NK-92 (cell line): ENCODE results near the gene RALB.
"Not testable (repeated sequence)": the region's sequence is repeated elsewhere in the genome, so short reads cannot be mapped to it uniquely, and the experiment has no call there.

ENCODE experiments used
- DNase-seq: peaks from one replicate; lab custom pipeline; 2025; ENCODE audit not compliant: unreplicated experiment; lab: John Stamatoyannopoulos, UW

RALB gene

DNA sequence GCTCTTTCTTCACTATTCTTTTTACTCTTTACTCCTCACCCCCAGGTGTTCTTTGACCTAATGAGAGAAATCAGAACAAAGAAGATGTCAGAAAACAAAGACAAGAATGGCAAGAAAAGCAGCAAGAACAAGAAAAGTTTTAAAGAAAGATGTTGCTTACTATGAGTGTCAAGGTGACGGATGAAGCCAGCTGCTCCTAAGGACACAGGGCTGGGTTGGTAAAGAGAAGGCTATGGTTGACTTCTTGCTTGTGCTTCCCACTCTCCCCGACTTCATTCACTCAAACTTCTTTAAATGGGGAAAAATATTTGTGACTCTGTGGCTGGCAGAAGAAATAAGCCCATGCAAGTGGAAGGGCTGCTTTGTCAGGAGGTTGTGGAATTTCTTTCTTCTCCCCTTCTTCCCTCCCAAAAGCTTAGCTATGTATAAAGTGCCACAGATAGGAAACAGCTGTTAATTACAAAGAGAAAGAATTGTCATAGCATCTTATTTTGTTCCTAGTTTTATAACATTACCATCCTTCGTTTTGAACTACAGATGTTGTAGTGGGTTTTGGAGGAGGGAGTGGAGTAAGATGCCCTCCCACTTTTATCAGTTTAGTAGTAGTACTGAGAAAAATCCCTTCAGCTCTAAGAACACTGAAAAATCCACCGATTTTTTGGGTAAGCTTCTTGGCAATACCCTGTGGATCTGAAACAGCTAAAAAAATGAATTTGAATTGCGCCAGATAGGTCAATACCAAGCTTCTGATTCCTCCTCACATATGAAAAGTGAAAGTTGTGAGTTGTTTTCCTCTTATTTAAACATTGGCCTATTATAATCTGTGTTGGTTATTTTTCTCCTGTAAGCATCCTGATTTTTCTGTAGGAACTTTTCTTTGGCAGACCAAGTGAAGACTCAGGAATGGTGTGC, 40.7 kb downstream of the RALB start:
- no peak for DNase-seq

DNA sequence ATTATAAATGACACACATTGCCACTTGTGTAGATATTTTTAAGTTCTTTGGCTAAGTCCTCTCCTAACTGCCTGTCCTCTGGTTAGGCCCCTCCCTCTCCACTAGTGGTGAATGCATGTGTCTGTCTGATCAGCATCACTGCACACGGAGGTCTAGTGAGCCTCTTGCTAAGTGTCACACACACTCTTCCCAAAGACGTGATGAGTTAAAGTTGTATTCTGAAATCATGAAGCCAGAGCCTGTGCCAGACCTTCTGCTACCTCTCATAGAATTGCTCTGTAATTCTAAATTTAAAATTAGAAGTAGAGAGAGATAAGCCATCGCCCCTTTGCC, 41.3 kb downstream of the RALB start:
- DNase-seq, result no peak

DNA sequence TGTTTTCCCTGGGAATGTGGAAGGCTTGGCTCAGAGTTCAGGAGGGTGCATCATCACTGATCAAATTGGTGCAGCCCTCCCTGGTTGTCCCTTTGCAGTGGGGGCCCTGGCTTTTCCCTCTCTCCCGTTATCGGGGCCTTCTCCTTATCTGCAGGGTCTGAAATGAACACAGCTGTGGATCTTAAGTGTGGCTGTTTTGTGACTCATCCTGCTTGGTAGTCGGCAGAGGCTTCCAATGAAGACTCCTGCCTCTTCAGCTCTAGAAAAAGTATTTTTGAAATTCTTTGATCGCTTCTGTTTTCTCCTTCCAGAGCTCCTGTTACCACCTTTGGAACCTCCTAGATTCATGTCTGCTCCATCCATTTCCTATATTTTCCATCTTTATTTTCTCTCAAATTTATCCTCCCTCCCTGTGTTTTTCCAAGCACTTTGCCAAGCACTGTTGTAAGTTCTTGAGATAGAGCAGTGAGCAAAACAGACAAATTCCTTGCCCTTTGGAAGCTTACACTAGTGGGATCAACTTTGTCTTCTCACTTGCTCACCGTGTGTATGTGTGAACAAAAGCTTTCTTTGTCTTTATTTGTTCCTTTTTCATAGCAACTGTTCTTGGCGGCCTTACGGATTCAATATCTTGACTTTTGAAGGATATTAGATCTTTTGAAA, 45.7 kb downstream of the RALB start:
- no peak for DNase-seq

DNA sequence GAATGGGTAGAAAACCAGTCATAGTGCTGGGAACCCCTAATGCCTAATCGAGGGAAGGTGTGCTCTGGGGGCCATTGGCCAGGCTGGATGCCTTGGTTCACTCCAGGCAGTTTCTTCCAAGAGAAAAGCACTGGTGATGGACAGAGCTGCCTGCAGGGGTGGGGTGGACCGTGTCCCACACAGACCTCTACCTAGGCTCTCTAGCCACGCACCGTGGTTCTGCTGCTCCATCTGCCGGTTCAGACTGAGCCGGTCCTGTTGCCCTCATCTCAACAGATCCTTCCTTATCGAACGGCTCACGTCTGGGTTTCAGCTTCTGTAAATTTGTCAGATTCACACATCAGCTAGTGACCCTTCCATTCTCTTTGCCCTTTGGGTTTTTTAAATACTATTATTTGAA, 46.4 kb downstream of the RALB start:
- no peak for DNase-seq

DNA sequence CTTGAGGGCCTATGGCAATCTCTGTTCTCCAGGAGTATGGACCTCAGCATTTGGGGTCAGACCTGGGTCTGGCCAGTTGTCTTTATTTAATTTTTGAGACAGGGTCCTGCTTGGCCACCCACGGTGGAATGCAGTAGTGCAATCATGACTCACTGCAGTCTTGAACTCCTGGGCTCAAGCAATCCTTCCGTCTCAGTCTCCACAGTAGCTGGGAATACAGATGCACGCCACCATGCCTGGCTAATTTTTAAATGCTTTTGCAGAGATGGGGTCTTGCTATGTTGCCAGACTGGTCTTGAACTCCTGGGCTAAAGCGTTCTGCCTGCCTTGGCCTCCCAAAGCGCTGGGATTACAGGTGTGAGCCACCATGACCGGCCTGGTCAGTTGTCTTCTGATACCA, 46.9 kb downstream of the RALB start:
- DNase-seq, result no peak

DNA sequence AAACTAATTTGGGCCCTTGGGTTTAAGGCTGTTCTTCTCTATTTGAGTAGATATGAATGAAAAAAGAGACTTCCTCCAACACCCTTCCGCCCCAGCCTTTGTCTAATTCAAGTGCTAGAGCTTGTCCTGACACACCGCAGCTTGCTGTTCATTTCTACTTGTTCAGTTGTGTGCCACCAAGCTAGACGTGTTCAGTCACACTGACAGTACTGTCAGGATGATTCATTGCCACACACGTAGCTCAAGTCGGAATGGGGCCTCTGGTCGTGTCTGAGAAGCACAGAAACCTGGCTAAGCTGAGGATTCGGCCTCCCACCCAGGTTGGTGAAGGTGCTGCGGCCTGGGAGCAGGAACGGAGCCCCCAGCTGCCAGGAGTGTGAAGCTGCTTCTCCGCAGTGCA, 47.7 kb downstream of the RALB start:
- DNase-seq, result no peak

DNA sequence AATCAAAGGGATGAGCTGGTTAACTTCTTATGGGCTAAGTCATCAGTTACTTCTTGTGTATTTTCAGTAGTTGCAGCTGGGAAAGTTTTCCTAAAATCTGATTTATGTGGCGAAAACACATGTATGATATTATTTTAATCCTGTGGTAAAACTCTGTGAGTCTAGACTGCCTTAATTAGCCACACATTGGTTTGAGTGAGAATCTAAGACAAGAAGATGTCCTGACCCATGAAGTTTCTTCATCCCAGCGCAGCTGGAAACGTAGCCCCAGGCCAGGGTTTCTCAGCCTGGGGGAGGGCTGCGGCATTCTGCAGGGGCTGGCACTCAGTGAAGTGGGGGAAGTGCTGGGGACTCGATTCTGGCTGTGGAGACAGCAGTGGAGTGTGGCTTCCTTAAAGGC, 48.6 kb downstream of the RALB start:
- no peak for DNase-seq

DNA sequence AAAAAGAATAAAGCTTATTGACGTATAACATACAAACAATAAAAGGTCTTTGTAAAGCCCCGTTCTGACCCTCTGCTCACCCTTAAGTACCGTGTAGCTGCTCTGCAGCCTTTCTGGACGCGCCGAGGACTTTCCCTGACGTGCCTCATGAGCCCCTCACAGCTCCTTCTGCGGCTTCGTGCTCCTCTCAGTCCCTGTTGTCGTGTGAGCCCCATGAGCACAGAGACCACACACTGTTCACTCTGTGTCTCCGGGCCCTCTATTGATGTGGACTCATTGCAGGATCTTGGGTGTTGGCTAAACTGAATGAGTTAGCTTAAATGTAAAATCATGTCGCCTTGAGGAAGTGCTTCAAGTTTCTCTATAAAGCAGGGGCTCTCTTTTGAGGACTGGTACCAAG, 49.6 kb downstream of the RALB start:
- no peak for DNase-seq

DNA sequence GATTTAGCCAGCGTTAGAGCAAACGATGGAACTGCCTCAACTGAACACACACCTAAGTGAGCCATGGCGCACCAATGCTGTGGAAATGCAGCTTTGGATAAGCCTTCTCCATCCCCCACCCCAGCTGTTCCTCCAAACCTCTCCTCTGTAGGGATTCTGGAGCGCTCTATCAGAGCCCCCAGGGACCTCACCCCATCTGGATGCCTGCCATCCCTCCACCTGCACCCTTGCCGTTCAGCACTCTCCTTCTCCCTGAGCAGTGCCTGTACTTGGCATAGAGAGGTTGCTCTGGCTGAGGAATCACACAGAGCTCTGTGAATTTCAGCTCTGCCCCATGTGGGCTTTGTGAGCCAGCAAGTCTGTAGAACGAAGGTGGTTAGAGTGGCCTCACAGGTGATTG, 50.5 kb downstream of the RALB start:
- no peak for DNase-seq

DNA sequence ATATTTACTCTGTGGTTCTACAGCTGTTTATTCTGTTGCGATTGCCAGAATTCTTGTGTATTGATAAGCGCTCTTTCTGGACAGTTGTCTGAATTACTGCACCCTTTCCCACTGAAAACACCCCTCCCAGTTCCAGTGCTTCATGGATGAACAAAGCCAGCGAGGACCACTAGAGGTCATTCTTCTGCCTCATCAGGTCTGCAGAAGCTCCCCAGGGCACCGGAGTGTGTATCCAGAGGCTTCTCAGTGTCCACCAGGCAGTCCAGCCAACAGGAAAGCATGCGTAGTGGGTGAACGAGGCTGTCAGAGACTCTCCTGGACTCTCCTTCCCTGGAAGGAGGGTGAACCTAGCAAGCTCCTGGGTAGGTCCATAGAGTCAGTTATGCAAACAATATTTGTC, 52.6 kb downstream of the RALB start:
- no peak for DNase-seq

DNA sequence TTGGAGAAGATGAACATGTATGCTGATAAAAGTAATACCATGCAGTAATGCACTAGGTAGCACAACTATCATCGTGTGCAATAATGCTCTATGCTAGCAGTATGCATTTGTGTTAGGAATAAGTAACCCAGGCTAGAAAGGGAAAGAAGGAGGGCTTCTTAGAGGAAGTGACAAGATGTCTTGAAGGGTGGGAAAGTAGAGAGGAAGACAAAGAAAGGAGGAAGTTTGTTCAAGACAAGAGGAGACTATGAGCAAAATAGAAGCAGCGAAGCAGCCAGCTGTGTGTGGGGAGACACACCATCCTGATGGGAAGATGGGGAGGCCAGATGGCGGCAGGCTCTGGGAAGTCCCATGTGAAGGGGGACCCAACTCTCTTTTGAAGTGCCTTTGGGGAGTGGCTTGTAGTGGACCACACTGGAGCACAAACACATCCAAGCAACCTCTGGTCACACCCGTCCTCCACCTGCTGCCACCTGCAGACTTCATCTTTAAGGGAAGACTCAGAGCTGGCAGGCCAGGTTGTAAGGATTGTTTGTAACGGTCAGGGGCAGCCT, 53.4 kb downstream of the RALB start:
- DNase-seq, result no peak

DNA sequence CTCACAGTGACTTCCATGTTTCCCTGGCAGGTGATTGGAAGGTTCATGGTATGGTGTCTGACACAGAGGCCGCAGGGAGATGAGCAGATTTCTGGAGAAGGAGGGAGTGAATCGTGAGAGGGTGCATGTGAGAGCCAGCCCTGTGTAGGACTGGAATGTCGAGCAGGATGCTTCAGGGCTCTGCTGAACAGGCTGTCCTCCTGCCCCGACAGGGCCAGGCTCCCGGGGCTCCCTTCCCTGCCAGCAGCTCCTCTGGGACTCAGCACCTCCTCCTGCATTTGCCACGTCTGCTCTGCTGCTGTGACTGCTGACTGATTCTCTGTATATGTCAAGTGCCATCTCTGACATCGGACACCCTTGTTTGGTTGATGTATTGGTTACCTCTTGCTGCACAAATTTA, 54.8 kb downstream of the RALB start:
- DNase-seq, result no peak

DNA sequence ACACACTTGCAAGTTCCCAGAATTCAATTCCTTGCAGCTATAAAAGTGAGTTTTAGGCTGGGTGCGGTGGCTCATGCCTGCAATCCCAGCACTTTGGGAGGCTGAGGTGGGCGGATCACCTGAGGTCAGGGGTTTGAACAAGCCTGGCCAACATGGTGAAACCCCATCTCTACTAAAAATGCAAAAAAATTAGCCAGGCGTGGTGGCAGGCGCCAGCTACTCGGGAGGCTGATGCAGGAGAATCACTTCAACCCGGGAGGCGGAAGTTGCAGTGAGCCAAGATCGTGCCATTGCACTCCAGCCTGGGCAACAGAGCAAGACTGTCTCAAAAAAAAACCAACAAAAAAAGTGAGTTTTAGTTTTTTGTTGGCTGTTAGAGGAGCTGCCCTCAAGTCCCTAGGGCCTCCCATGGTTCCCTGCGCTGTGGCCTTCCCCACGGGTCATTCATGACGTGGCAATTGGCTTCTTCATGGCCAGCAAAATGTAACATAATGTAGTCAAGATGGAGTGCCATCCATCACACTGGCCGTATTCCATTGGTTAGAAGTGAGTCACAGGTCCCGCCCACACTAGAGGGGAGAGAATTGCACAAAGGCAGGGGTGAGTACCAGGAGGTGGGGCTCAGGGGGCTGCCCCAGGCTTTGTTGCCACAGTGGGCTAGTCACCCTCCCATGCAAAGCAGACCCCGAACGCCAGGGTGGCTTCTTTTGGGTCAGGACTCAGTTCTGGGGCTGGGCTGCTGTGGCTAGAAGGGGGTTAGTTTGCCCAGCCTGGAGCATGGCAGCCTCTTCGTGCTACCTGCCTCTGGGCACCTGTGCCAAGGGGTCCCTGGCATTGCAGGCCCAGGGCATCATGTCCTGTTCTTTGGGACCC, 55.6 kb downstream of the RALB start:
- DNase-seq, result no peak

DNA sequence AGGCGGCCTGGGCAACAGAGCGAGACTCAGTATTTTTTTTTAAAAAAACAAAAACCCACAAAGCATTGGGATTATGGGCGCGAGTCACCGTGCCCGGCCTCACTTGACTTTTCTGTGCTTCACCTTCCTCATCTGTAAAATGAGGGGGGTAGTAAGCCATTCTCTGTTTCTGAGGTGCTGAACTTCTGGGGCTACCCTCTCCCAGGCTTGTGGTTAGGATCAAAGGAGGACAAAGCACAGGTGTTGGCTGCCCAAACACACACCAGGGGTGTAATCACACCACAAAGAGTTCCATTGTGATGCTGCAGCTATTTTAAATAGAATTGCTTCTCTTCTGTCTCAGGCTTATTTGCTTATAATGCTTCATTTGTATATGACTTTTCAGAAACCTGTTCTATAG, 57.5 kb downstream of the RALB start:
- no peak for DNase-seq

DNA sequence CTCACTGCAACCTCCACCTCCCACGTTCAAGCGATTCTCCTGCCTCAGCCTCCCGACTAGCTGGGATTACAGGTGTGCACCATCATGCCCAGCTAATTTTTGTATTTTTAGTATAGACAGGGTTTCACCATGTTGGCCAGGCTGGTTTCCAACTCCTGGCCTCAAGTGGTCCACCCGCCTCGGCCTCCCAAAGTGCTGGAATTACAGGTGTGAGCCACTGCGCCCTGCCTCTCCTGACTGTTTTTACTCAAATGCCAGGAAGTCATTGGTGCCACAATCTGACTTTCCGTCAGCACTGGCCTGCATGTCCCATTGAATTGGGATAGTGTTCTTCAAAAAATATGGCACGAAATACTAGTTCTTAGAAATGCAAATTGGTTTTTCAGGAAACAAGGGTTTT, 58.2 kb downstream of the RALB start:
- not testable (repeated sequence) for DNase-seq

DNA sequence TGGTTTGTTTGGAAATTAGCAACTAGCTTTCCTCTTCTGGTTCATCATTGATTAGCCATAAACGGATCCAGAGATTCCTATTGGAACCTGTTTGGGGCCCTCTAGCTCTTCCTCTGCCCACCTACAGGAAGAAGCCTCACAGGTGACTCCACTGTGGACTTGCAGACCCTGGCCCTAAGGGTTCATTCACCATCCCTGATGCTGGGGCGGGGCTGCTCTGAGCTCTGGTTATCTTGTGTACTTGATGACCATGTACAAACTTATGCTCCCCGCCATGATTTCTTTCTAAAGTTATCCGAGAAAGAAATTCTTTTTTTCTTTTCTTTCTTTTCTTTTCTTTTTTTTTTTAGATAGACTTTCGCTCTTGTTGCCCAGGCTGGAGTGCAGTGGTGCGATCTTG, 59.4 kb downstream of the RALB start:
- DNase-seq, result no peak

DNA sequence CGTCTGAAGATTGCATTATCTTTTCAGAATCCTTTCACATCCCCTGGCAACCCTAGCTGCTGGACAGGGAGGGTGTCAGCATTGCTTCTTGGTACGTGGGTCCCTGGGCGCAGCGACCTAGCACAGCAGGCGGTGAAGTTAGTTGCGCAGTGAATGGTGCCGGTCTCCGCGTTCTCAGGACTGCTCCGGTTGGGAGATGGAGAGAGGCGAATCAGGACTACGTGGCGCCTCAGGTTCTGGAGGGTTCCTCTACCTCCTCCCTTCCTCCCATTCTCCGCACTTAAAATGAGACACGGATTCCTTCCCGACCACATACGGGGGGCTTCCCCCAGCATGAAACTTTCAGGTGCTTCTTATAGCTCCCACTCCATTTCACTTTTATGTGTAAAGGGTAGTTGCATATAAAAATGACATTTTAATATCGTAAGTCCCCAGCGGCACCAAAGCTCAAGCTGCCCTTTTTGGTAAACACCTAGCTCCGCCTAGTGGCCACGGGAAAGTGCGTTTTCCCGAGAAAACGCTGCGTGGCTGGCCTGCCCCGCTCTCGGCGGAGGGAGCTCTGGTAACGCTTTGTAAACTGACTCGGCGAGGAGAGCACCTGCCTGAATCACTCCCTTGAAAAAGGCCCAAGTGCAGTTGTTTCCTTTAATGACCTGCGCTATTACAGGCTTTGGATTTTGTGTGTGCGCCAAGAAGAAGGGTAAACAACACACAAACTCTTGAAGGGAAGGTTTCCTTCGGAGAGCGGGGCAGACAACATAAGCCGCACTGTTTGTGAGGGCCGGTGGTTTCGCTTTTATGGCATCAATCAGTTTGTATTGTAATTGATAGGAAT, 60.4 kb downstream of the RALB start:
- no peak for DNase-seq

DNA sequence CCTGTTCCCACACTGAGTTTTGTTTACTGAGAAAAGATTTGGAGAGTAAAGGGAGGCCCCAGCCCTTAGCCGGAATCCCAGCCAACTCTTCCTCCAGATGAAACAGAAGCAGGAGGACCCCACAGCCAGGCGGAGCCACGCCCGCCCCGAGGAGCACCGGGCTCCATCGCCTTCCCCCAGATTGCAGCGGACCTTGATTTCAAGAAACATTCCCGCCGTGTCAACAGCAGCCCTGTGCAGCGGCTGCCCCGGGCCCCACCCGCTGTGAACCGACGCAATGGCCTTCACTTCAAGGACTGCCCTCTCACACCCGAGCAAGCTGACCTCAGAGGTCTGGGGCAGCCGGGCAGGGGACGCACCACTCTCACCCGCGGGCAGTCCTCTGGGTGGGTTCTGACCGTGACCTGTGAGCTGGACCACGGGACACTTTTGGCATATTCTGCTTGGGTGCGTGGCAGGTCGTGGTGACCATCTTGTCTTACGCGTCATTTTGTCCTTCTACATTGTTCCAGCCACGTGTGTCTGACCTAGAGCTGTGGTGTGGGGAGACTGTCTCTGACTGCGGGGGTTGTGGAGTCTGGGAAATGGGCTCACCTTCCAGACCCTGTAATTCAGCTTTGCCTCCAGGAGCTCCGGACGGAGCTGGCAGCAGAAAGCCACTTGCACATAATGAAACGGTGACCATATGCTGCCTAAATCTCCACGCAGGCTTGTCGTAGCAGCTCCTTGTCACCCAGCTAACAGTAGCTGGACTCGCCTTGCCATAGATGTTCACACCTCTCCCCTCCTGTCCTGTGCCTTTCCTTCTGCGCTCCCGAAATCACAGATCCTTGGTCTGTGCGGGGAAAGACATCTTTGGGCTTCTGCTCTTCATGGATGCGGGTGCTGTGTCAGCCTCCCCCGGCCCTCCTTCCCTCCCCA, 61.3 kb downstream of the RALB start:
- no peak for DNase-seq

DNA sequence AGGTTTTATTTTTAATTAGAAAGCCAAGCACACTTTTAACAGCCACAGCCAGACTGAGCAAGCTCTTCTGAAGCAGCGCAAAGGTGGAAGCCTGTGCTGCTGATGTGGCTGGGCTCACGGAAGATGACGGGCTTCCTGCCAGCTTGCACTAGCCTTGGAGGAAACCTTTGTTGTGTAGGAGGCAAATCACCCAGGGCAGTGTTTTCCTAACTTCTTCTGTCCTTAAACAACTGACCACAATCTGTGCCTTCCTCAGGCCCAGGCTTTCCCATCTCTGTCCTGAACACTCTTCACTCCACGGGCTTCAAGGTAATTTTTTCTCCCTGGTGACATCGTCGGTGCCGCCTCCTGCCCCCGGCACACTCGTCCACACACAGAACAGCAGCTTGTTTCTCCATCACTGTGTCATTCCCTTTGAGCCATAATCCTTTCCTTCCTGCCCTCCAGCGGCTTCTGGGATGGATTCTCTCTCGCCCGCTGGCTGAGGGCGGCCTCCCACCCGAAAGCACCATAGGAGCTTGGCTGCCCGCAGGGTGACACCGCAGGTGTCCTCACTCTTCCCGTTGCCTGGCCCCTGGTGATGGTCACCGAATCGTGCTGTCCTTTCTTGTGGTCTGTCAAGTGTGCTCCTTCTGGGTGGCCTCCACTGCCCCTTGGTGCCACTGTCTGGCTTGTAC, 62.2 kb downstream of the RALB start:
- no peak for DNase-seq
